HepG2 (cell line): ENCODE results near the gene SMAD7. TPM values are rescaled to one million over a fixed set of nuclear protein-coding genes. Genes with fewer than 3 reads are reported as not detected.

Source experiments
- ATAC-seq: fragments of 200-7000 bp; cut with Tn5 transposase; 3 replicates; pipeline ENCODE4 v1.9.1; 2020; ENCODE audit warnings: mild to moderate bottlenecking, moderate library complexity
- BruUV-seq: library from RNA; stranded (reverse); fragments of 400-500 nt; replicated peaks from 2 replicates; lab custom pipeline; 2021; lab: Mats Ljungman, UMichigan
- CTCF ChIA-PET: fragments of 300-600 bp; formaldehyde crosslinking; extraction: SDS; loops from one replicate; lab custom pipeline; 2021; ENCODE audit warnings: low total read pairs, inconsistent platforms, low intra/inter-chr PET ratio; lab: Yijun Ruan, JAX
- POLR2A ChIA-PET: fragments of 350-600 bp; sonication (Branson Sonifier 250); formaldehyde crosslinking; loops from one replicate; lab custom pipeline; 2020; ENCODE audit warnings: antibody characterized with exemption, inconsistent platforms; lab: Yijun Ruan, JAX
- DNase-seq: peaks from one replicate; pipeline ENCODE4 v3.0.0-alpha.2; 2015; ENCODE audit warnings: low spot score
- FAIRE-seq: peaks from 3 replicates; lab custom pipeline; 2011; peaks lifted over from hg19 to GRCh38; lab: Jason Lieb, UNC
- H2AFZ ChIP-seq: one replicate; pipeline ENCODE4 v1.6.1; 2011; ENCODE audit warnings: low read length, inconsistent platforms
- H3K27ac ChIP-seq: fragments of 300-600 bp; 3 replicates; pipeline ENCODE4 v1.8.0; 2011; ENCODE audit warnings: mixed run types, mild to moderate bottlenecking, mixed read lengths, low read length, inconsistent platforms; ENCODE audit not compliant: insufficient read depth; ENCODE audit errors: extremely low read length
- H3K27me3 ChIP-seq, 2 experiments: fragments of 200-600 bp in 1 of 2; 2 replicates in 1 of 2; 3 replicates in 1 of 2; pipeline versions ENCODE4 v1.6.0 to v1.8.0; 2011; ENCODE audit warnings: low read length in 2 of 2, mild to moderate bottlenecking in 2 of 2, moderate library complexity in 2 of 2, inconsistent platforms in 1 of 2; ENCODE audit not compliant: insufficient read depth in 2 of 2, control insufficient read depth in 1 of 2
- H3K36me3 ChIP-seq, 2 experiments: fragments of 200-600 bp in 1 of 2; replicated peaks in 1 of 2; 2 replicates in 1 of 2; 3 replicates in 1 of 2; pipeline versions ENCODE4 v1.5.1 to v1.8.0; 2011; ENCODE audit warnings: low read length in 2 of 2, inconsistent platforms in 1 of 2; ENCODE audit not compliant: insufficient read depth in 2 of 2, control insufficient read depth in 1 of 2
- H3K4me1 ChIP-seq: 2 replicates; pipeline ENCODE4 v1.5.1; 2012; ENCODE audit warnings: low read length, inconsistent platforms; ENCODE audit not compliant: insufficient read depth
- H3K4me2 ChIP-seq: 2 replicates; pipeline ENCODE4 v1.6.0; 2011; ENCODE audit warnings: low read depth, low read length, inconsistent platforms
- H3K4me3 ChIP-seq, 3 experiments: fragments of 200-600 bp in 1 of 3; sonication (generic), shearing (Covaris generic) in 1 of 3; replicated peaks in 1 of 3; 2 replicates each; pipeline ENCODE4 v1.5.1; 2011 to 2016; ENCODE audit warnings: low read length in 3 of 3, inconsistent platforms in 2 of 3, low read depth in 2 of 3, mild to moderate bottlenecking in 2 of 3, control low read depth in 1 of 3, mixed read lengths in 1 of 3; ENCODE audit not compliant: insufficient read depth in 1 of 3
- H3K79me2 ChIP-seq: one replicate; pipeline ENCODE4 v1.6.1; 2011; ENCODE audit warnings: low read length, inconsistent platforms; ENCODE audit not compliant: insufficient read depth
- H3K9ac ChIP-seq: 2 replicates; pipeline ENCODE4 v1.6.0; 2011; ENCODE audit warnings: mild to moderate bottlenecking, low read depth, low read length, inconsistent platforms; ENCODE audit not compliant: insufficient read depth
- H3K9me3 ChIP-seq: 2 replicates; pipeline ENCODE4 v1.5.1; 2012; ENCODE audit warnings: mild to moderate bottlenecking, low read length
- H4K20me1 ChIP-seq: 2 replicates; pipeline ENCODE4 v1.6.0; 2011; ENCODE audit warnings: inconsistent platforms, mild to moderate bottlenecking, low read length, moderate library complexity; ENCODE audit not compliant: insufficient read depth
- ASH2L ChIP-seq: fragments of 300-600, 200-600 bp; sonication (generic); IDR thresholded peaks from 2 replicates; pipeline ENCODE4 v1.7.0; 2017; ENCODE audit warnings: low read depth, mild to moderate bottlenecking, moderate library complexity, mixed read lengths, low read length; ENCODE audit not compliant: insufficient read length
- ATRX ChIP-seq: sonication (generic); formaldehyde crosslinking; IDR thresholded peaks from 2 replicates; pipeline ENCODE4 v1.4.0; 2020; ENCODE audit warnings: missing genetic modification reagents, borderline replicate concordance
- KLF12 ChIP-seq: sonication (generic); formaldehyde crosslinking; IDR thresholded peaks from 2 replicates; pipeline ENCODE4 v1.4.0; 2020; ENCODE audit warnings: missing genetic modification reagents, borderline replicate concordance
- NR2C2 ChIP-seq: sonication (generic); formaldehyde crosslinking; IDR thresholded peaks from 2 replicates; pipeline ENCODE4 v1.4.0; 2020; ENCODE audit warnings: missing genetic modification reagents, mild to moderate bottlenecking, moderate library complexity, borderline replicate concordance
- NRL ChIP-seq: sonication (generic); formaldehyde crosslinking; IDR thresholded peaks from 2 replicates; pipeline ENCODE4 v1.5.0; 2020; ENCODE audit warnings: missing genetic modification reagents, mild to moderate bottlenecking, moderate library complexity, borderline replicate concordance
- SAFB2 ChIP-seq: sonication (generic); formaldehyde crosslinking; IDR thresholded peaks from 2 replicates; pipeline ENCODE4 v1.5.1; 2020; ENCODE audit warnings: missing genetic modification reagents, low read depth, mild to moderate bottlenecking, borderline replicate concordance
- SCMH1 ChIP-seq: sonication (generic); formaldehyde crosslinking; IDR thresholded peaks from 2 replicates; pipeline ENCODE4 v1.9.0; 2021; ENCODE audit warnings: missing genetic modification reagents, mild to moderate bottlenecking, borderline replicate concordance
- SRSF1 ChIP-seq: fragments of 200-400 bp; formaldehyde crosslinking; optimal IDR thresholded peaks from 2 replicates; pipeline ENCODE3; 2017; ENCODE audit warnings: mild to moderate bottlenecking, low read depth, low read length, moderate library complexity
- THAP11 ChIP-seq: IDR thresholded peaks from 2 replicates; pipeline ENCODE4 v1.6.1; 2016; ENCODE audit warnings: missing biosample characterization, missing genetic modification reagents
- ZEB1 ChIP-seq: IDR thresholded peaks from 2 replicates; pipeline ENCODE4 v1.6.1; 2012; ENCODE audit warnings: mild to moderate bottlenecking, low read depth, inconsistent platforms; ENCODE audit not compliant: insufficient replicate concordance
- ZNF256 ChIP-seq: sonication (generic); formaldehyde crosslinking; conservative IDR thresholded peaks from 2 replicates; pipeline ENCODE4 v1.4.0; 2020; ENCODE audit warnings: missing genetic modification reagents
- ZNF430 ChIP-seq: sonication (generic); formaldehyde crosslinking; IDR thresholded peaks from 2 replicates; pipeline ENCODE4 v1.9.0; 2021; ENCODE audit warnings: mild to moderate bottlenecking, missing genetic modification reagents
- ZNF563 ChIP-seq: sonication (generic); formaldehyde crosslinking; IDR thresholded peaks from 2 replicates; pipeline ENCODE4 v1.8.0; 2022; ENCODE audit warnings: mild to moderate bottlenecking, moderate library complexity, missing genetic modification reagents
- ZNF839 ChIP-seq: sonication (generic); formaldehyde crosslinking; IDR thresholded peaks from 2 replicates; pipeline ENCODE4 v1.4.0; 2020; ENCODE audit warnings: missing genetic modification reagents, mild to moderate bottlenecking, borderline replicate concordance
- WGBS: methylation state at CpG from one replicate; pipeline ENCODE4 v1.1.6; 2017; ENCODE audit warnings: low lambda C conversion rate; 5-methylcytosine and 5-hydroxymethylcytosine counted together
- in situ Hi-C: cut with HindIII; loops from 2 replicates; pipeline ENCODE4 v1.10.0; 2017; ENCODE audit warnings: low pct_unique_long_range_greater_than_20kb; ENCODE audit not compliant: extremely low pct_ligation_motif_present
- intact Hi-C: fragments of 100-400 bp; cut with micrococcal nuclease; formaldehyde crosslinking; loops from one replicate; pipeline ENCODE4 v1.10.0; 2022; ENCODE audit not compliant: unreplicated experiment
- polyA plus RNA-seq, 8 experiments: library from polyadenylated mRNA; depleted of rRNA in 3 of 8; stranded (reverse) in 7 of 8; unstranded in 1 of 8; fragments of >200 nt; fragmentation: Illumina TruSeq in 4 of 8; extraction: Trizol in 4 of 8; gene quantifications; 2 replicates each; pipeline versions ENCODE4 v1.2.1 to v1.2.3, GENCODE V29; 2011 to 2016; ENCODE audit warnings: low read depth in 4 of 8, missing spikeins in 1 of 8, mixed read lengths in 1 of 8; ENCODE audit not compliant: insufficient read depth in 1 of 8
- total RNA-seq, 5 experiments: library from RNA; depleted of rRNA; stranded (reverse); fragments of >200 nt; fragmentation: Illumina TruSeq; extraction: Trizol; gene quantifications; 2 replicates each; pipeline ENCODE4 v1.2.3, GENCODE V29; 2016; ENCODE audit warnings: low read depth in 1 of 5
- TF ChIP-seq, protein P1 (sequence below): sonication (generic); formaldehyde crosslinking; IDR thresholded peaks from 2 replicates; pipeline ENCODE4 v1.9.0; 2022; ENCODE audit warnings: missing genetic modification reagents, mild to moderate bottlenecking, borderline replicate concordance
- TF ChIP-seq, protein P2 (sequence below), 2 experiments: sonication (generic) in 1 of 2; formaldehyde crosslinking in 1 of 2; IDR thresholded peaks; 2 replicates each; pipeline versions ENCODE4 v1.5.1 to v1.6.1; 2011 to 2020; ENCODE audit warnings: borderline replicate concordance in 1 of 2, low read depth in 1 of 2, low read length in 1 of 2, mild to moderate bottlenecking in 1 of 2, missing genetic modification reagents in 1 of 2, moderate library complexity in 1 of 2

The SMAD7 gene
- total and polyA plus RNA-seq, 2 of the 13 experiments (the other 11 are each of a cell fraction or from before 2014, with no cell fraction given), result 17.4 to 24.7 TPM

DNA sequence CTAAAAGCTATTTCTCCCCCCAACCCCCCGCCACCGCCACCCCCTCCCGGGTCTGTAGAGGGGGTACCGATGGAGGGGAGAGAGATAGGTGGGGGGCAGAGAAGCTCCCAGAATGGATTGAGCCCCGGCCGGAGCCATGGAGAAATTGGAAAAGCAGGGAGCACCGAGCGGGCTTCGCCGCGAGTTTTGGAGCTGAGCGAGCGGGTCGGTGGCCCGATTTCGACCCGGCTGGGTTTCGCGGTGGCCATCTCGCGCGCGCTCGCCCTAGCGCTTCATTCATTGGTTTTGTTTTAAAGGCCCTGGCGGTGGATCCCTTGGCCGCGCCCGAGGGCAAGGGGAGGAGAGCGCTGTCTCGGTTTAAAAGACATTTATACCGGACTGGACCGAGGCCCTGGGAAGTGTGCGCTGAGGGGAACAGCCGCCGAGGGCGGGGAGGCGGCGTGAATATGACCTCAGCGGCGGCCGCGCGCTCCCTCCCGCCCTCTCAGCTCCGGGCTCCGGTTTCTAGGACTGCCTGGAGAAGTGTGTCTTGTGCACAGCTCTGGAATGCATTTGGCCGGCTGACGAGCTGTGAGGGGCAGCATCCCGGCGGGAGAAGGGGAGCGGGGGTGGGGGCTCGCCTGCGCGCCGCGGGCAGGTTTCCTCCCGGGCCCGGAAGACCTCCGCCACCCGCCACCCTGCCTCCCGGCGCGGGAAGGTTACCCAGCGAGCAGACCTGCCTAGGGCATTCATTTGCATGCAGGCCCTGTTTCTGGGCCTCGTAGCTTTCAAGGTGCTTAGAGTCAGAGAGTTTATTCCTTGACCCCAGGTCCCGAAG is 1.7 kb upstream of the SMAD7 start:
- H3K9me3 ChIP-seq, result no peaks in the 10 kb centered on the region
- no peak for DNase-seq
- in situ Hi-C loops (no loop called here), intact Hi-C loops (loop anchor here (5.0 kb wide), 1 partner anchor 90 kb away; no protein-coding TSS in a partner anchor)
- peaks cover 30% of the 10 kb centered on the region for H3K4me1 ChIP-seq
- H3K79me2 ChIP-seq, result peaks cover 34% of the 10 kb centered on the region
- BruUV-seq, result TSS peak; percentile 48
- FAIRE-seq, result no peak
- peak overlapping the region; percentile 67 to 78 (median 75) for H3K4me3 ChIP-seq
- no peaks in the 10 kb centered on the region for H3K36me3 ChIP-seq
- peak overlapping the region; percentile 90 for H3K4me2 ChIP-seq
- WGBS, result 3% methylated on average over 25 of the region's 67 CpGs
- POLR2A ChIA-PET, result interaction anchor here (0.6 to 2.5 kb wide), 16 partner anchors 11 to 535 kb away, joined by 3 to 25 read pairs (median 3); partner anchors contain the start of gene C18orf32
- H4K20me1 ChIP-seq, result peaks cover 3% of the 10 kb centered on the region; the same call in 1 of the 2 replicates
- peak; percentile 44 for ATAC-seq
- peak overlapping the region; percentile 70 for H3K9ac ChIP-seq
- H2AFZ ChIP-seq, result no peak overlapping the region
- H3K27me3 ChIP-seq, result no peaks in the 10 kb centered on the region; a peak in 2 of 5 replicates
- H3K27ac ChIP-seq, result peak overlapping the region; percentile 87
- CTCF ChIA-PET, result interaction anchor here (0.7 kb wide), 1 partner anchor 56 kb away, joined by 3 read pairs; no protein-coding TSS in a partner anchor
- no peak for TF ChIP-seq ZNF839 (CRISPR knock-in tag)
- TF ChIP-seq KLF12 (CRISPR knock-in tag), result peak; percentile 64
- peak; percentile 38 for TF ChIP-seq ASH2L
- peak; percentile 79 for TF ChIP-seq ZNF430 (CRISPR knock-in tag)
- peak; percentile 26 for TF ChIP-seq ZEB1
- TF ChIP-seq NR2C2 (CRISPR knock-in tag), result peak; percentile 20; the same call in 1 of the 2 replicates
- no peak for TF ChIP-seq SAFB2
- TF ChIP-seq SCMH1 (CRISPR knock-in tag), result no peak
- TF ChIP-seq SRSF1, result peak; percentile 96
- TF ChIP-seq THAP11 (CRISPR knock-in tag), result no peak
- 0 out of 2 replicates have a peak, but pooled peaks have one; percentile 43 for TF ChIP-seq NRL
- TF ChIP-seq, protein P1, sequence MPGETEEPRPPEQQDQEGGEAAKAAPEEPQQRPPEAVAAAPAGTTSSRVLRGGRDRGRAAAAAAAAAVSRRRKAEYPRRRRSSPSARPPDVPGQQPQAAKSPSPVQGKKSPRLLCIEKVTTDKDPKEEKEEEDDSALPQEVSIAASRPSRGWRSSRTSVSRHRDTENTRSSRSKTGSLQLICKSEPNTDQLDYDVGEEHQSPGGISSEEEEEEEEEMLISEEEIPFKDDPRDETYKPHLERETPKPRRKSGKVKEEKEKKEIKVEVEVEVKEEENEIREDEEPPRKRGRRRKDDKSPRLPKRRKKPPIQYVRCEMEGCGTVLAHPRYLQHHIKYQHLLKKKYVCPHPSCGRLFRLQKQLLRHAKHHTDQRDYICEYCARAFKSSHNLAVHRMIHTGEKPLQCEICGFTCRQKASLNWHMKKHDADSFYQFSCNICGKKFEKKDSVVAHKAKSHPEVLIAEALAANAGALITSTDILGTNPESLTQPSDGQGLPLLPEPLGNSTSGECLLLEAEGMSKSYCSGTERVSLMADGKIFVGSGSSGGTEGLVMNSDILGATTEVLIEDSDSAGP (CRISPR knock-in tag), result peak; percentile 89; the same call in 1 of the 2 replicates
- peak; percentile 50; the same call in 1 of the 2 replicates for TF ChIP-seq ZNF256 (CRISPR knock-in tag)
- TF ChIP-seq, protein P2, sequence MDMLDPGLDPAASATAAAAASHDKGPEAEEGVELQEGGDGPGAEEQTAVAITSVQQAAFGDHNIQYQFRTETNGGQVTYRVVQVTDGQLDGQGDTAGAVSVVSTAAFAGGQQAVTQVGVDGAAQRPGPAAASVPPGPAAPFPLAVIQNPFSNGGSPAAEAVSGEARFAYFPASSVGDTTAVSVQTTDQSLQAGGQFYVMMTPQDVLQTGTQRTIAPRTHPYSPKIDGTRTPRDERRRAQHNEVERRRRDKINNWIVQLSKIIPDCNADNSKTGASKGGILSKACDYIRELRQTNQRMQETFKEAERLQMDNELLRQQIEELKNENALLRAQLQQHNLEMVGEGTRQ (IDR thresholded peaks at IDR 0.05; ENCODE audit: low read depth, low read length), result no peak
- TF ChIP-seq, protein P2 (CRISPR knock-in tag; IDR thresholded peaks at IDR 0.05; ENCODE audit: borderline replicate concordance), result peak; percentile 10; the same call in 1 of the 2 replicates
- TF ChIP-seq ATRX (CRISPR knock-in tag), result no peak
- TF ChIP-seq ZNF563 (CRISPR knock-in tag), result 0 out of 2 replicates have a peak, but pooled peaks have one; percentile 45
